Chondrocyte (in vitro differentiated cells): ENCODE measurements around the gene HSPB2. TPM values are rescaled to one million over a fixed set of nuclear protein-coding genes. Genes with fewer than 3 reads are reported as not detected.
A peak's percentile ranks its signal among the peaks of the same experiment; 100 is the strongest.

Experiments used
- DNase-seq: peaks from one replicate; pipeline ENCODE4 v3.0.0; 2021; ENCODE audit warnings: mixed read lengths, low spot score
- H3K27ac Mint-ChIP-seq: one replicate; pipeline ENCODE4 v1.8.0; 2021; ENCODE audit warnings: mild to moderate bottlenecking, moderate library complexity, mixed read lengths; ENCODE audit not compliant: unreplicated experiment
- H3K27me3 Mint-ChIP-seq: 2 replicates; pipeline ENCODE4 v1.8.0; 2021; ENCODE audit warnings: low read depth, mixed read lengths
- H3K36me3 Mint-ChIP-seq: 2 replicates; pipeline ENCODE4 v1.8.0; 2021; ENCODE audit warnings: low read depth, mixed read lengths
- H3K4me1 Mint-ChIP-seq: 2 replicates; pipeline ENCODE4 v1.8.0; 2021; ENCODE audit warnings: low read depth, mild to moderate bottlenecking, mixed read lengths
- H3K4me3 Mint-ChIP-seq: one replicate; pipeline ENCODE4 v1.8.0; 2021; ENCODE audit warnings: mild to moderate bottlenecking, moderate library complexity, mixed read lengths; ENCODE audit not compliant: unreplicated experiment
- H3K9me3 Mint-ChIP-seq: 2 replicates; pipeline ENCODE4 v1.8.0; 2021; ENCODE audit warnings: low read depth, mixed read lengths
- CTCF ChIP-seq: fragments of 200-600 bp; sonication (generic); IDR thresholded peaks from 2 replicates; pipeline ENCODE4 v1.5.0; 2021; ENCODE audit warnings: antibody characterized with exemption, mild to moderate bottlenecking, moderate library complexity
- total RNA-seq: library from RNA; stranded (reverse); gene quantifications from 3 replicates; pipeline ENCODE4 v1.2.1, GENCODE V29; 2021

HSPB2 gene
- total RNA-seq, 1 donor from 2014 or later = 2.4 TPM

- Mint-ChIP-seq H3K36me3 (no peaks in the 10 kb centered on the region), H3K4me3 (no peak overlapping the region), H3K27me3 (no peaks in the 10 kb centered on the region), H3K27ac (no peak overlapping the region), H3K9me3 (peaks cover 3% of the 10 kb centered on the region), H3K4me1 (no peaks in the 10 kb centered on the region)
- no peak for DNase-seq
- no peak for TF ChIP-seq CTCF
These were observed 25.7 kb upstream of the HSPB2 start for GRCh38 chr11:111886844-111887243.

- H3K4me1 Mint-ChIP-seq = peaks cover 52% of the 10 kb centered on the region
- H3K9me3 Mint-ChIP-seq = peaks cover 3% of the 10 kb centered on the region
- H3K36me3 Mint-ChIP-seq = peaks cover 16% of the 10 kb centered on the region
- no peak overlapping the region for H3K4me3 Mint-ChIP-seq
- peak overlapping the region; percentile 97 for H3K27ac Mint-ChIP-seq
- no peak for TF ChIP-seq CTCF
- DNase-seq = no peak
- no peaks in the 10 kb centered on the region for H3K27me3 Mint-ChIP-seq
These were observed 7.1 kb upstream of the HSPB2 start for GRCh38 chr11:111905411-111905810.

- DNase-seq = no peak
- peak overlapping the region; percentile 97 for H3K27ac Mint-ChIP-seq
- peaks cover 3% of the 10 kb centered on the region for H3K9me3 Mint-ChIP-seq
- peaks cover 65% of the 10 kb centered on the region for H3K4me1 Mint-ChIP-seq
- H3K4me3 Mint-ChIP-seq = no peak overlapping the region
- no peaks in the 10 kb centered on the region for H3K27me3 Mint-ChIP-seq
- TF ChIP-seq CTCF = no peak
- peaks cover 25% of the 10 kb centered on the region for H3K36me3 Mint-ChIP-seq
These were observed 5.9 kb upstream of the HSPB2 start for GRCh38 chr11:111906680-111907079.

GRCh38 chr11:111908639-111909305 lies 3.8 kb upstream of the HSPB2 start:
- H3K4me3 Mint-ChIP-seq = peak overlapping the region; percentile 98
- peaks cover 82% of the 10 kb centered on the region for H3K4me1 Mint-ChIP-seq
- H3K9me3 Mint-ChIP-seq = peaks cover 3% of the 10 kb centered on the region
- H3K27ac Mint-ChIP-seq = peak overlapping the region; percentile 100
- H3K36me3 Mint-ChIP-seq = peaks cover 24% of the 10 kb centered on the region
- H3K27me3 Mint-ChIP-seq = no peaks in the 10 kb centered on the region
- no peak for DNase-seq
- TF ChIP-seq CTCF = no peak

GRCh38 chr11:111909378-111909777 lies 3.2 kb upstream of the HSPB2 start:
- no peak for TF ChIP-seq CTCF
- Mint-ChIP-seq H3K36me3 (peaks cover 24% of the 10 kb centered on the region), H3K4me3 (peak overlapping the region; percentile 98), H3K4me1 (peaks cover 88% of the 10 kb centered on the region), H3K27ac (peak overlapping the region; percentile 100), H3K9me3 (peaks cover 3% of the 10 kb centered on the region), H3K27me3 (no peaks in the 10 kb centered on the region)
- DNase-seq = no peak
